ENCODE data around the gene SELENOF. TPM values are rescaled to one million over a fixed set of nuclear protein-coding genes. Genes with fewer than 3 reads are reported as not detected.
A peak's percentile ranks its signal among the peaks of the same experiment; 100 is the strongest.

The SELENOF gene
- total and polyA plus RNA-seq, 2 donors from 2014 or later = 207 to 239 TPM

GRCh38 chr1:86866665-86867064 lies 47.3 kb downstream of the SELENOF start:
- no peak for FAIRE-seq
- no peaks in the 10 kb centered on the region for H3K36me3 ChIP-seq (ENCODE audit: control insufficient read depth in 2 of 3, insufficient read depth in 3 of 3, low read length in 3 of 3)
- no peak for DNase-seq
- no peaks in the 10 kb centered on the region for H3K27me3 ChIP-seq (ENCODE audit: control insufficient read depth, insufficient read depth, low read length)
- no peak overlapping the region for H3K9ac ChIP-seq (ENCODE audit: low read length in 3 of 3)
- no peaks in the 10 kb centered on the region for H3K9me3 ChIP-seq (ENCODE audit: control insufficient read depth in 2 of 3, insufficient read depth in 1 of 3, low read length in 3 of 3)
- no peaks in the 10 kb centered on the region for H3K4me1 ChIP-seq (ENCODE audit: control insufficient read depth in 2 of 3, insufficient read depth in 2 of 3, low read depth in 1 of 3, low read length in 3 of 3)
- H3K4me3 ChIP-seq (ENCODE audit: low read length in 3 of 3) = no peak overlapping the region
- H3K27ac ChIP-seq (ENCODE audit: low read depth in 2 of 2, low read length in 2 of 2) = no peak overlapping the region
- intact Hi-C loops (cut with DNase I) = no loop called here
- TF ChIP-seq CTCF (IDR thresholded peaks at IDR 0.05; ENCODE audit: borderline replicate concordance, extremely low read depth, insufficient read depth) = no peak

GRCh38 chr1:86865973-86866637 lies 47.8 kb downstream of the SELENOF start:
- no peak for TF ChIP-seq CTCF (IDR thresholded peaks at IDR 0.05; ENCODE audit: borderline replicate concordance, extremely low read depth, insufficient read depth)
- Histone ChIP-seq H3K4me3 (ENCODE audit: low read length in 3 of 3) (no peak overlapping the region), H3K27me3 (ENCODE audit: control insufficient read depth, insufficient read depth, low read length) (no peaks in the 10 kb centered on the region), H3K9ac (ENCODE audit: low read length in 3 of 3) (no peak overlapping the region), H3K9me3 (ENCODE audit: control insufficient read depth in 2 of 3, insufficient read depth in 1 of 3, low read length in 3 of 3) (no peaks in the 10 kb centered on the region), H3K4me1 (ENCODE audit: control insufficient read depth in 2 of 3, insufficient read depth in 2 of 3, low read depth in 1 of 3, low read length in 3 of 3) (no peaks in the 10 kb centered on the region), H3K36me3 (ENCODE audit: control insufficient read depth in 2 of 3, insufficient read depth in 3 of 3, low read length in 3 of 3) (no peaks in the 10 kb centered on the region), H3K27ac (ENCODE audit: low read depth in 2 of 2, low read length in 2 of 2) (no peak overlapping the region)
- intact Hi-C loops (cut with DNase I) = no loop called here
- FAIRE-seq = no peak
- DNase-seq = peak in 1 of 5 donors; percentile 35

- no peak for FAIRE-seq
- no peak for TF ChIP-seq CTCF (IDR thresholded peaks at IDR 0.05; ENCODE audit: borderline replicate concordance, extremely low read depth, insufficient read depth)
- Histone ChIP-seq H3K9ac (ENCODE audit: low read length in 3 of 3) (no peak overlapping the region), H3K4me1 (ENCODE audit: control insufficient read depth in 2 of 3, insufficient read depth in 2 of 3, low read depth in 1 of 3, low read length in 3 of 3) (no peaks in the 10 kb centered on the region), H3K36me3 (ENCODE audit: control insufficient read depth in 2 of 3, insufficient read depth in 3 of 3, low read length in 3 of 3) (no peaks in the 10 kb centered on the region), H3K9me3 (ENCODE audit: control insufficient read depth in 2 of 3, insufficient read depth in 1 of 3, low read length in 3 of 3) (no peaks in the 10 kb centered on the region), H3K27me3 (ENCODE audit: control insufficient read depth, insufficient read depth, low read length) (no peaks in the 10 kb centered on the region), H3K27ac (ENCODE audit: low read depth in 2 of 2, low read length in 2 of 2) (no peak overlapping the region), H3K4me3 (ENCODE audit: low read length in 3 of 3) (no peak overlapping the region)
- intact Hi-C loops (cut with DNase I) = no loop called here
- no peak for DNase-seq
These were observed 51.0 kb downstream of the SELENOF start for GRCh38 chr1:86862920-86863319.

- TF ChIP-seq CTCF (IDR thresholded peaks at IDR 0.05; ENCODE audit: borderline replicate concordance, extremely low read depth, insufficient read depth) = no peak
- H3K4me1 ChIP-seq (ENCODE audit: control insufficient read depth in 2 of 3, insufficient read depth in 2 of 3, low read depth in 1 of 3, low read length in 3 of 3) = no peaks in the 10 kb centered on the region
- no peak for FAIRE-seq
- no peaks in the 10 kb centered on the region for H3K9me3 ChIP-seq (ENCODE audit: control insufficient read depth in 2 of 3, insufficient read depth in 1 of 3, low read length in 3 of 3)
- no peak for DNase-seq
- H3K36me3 ChIP-seq (ENCODE audit: control insufficient read depth in 2 of 3, insufficient read depth in 3 of 3, low read length in 3 of 3) = no peaks in the 10 kb centered on the region
- no peak overlapping the region for H3K9ac ChIP-seq (ENCODE audit: low read length in 3 of 3)
- H3K27me3 ChIP-seq (ENCODE audit: control insufficient read depth, insufficient read depth, low read length) = no peaks in the 10 kb centered on the region
- H3K27ac ChIP-seq (ENCODE audit: low read depth in 2 of 2, low read length in 2 of 2) = no peak overlapping the region
- intact Hi-C loops (cut with DNase I) = no loop called here
- no peak overlapping the region for H3K4me3 ChIP-seq (ENCODE audit: low read length in 3 of 3)
These were observed 52.5 kb downstream of the SELENOF start for GRCh38 chr1:86861424-86861823.

Measured in kidney (tissue), 14 donors.